ENCODE data around the gene SCN4B. TPM values are rescaled to one million over a fixed set of nuclear protein-coding genes. Genes with fewer than 3 reads are reported as not detected.

Gene SCN4B
- total and polyA plus RNA-seq, 10 of the 15 experiments (the other 5 are each of a cell fraction or from before 2014, with no cell fraction given), result 0.01 to 0.49 (median 0.04) TPM; not detected in 5

DNA sequence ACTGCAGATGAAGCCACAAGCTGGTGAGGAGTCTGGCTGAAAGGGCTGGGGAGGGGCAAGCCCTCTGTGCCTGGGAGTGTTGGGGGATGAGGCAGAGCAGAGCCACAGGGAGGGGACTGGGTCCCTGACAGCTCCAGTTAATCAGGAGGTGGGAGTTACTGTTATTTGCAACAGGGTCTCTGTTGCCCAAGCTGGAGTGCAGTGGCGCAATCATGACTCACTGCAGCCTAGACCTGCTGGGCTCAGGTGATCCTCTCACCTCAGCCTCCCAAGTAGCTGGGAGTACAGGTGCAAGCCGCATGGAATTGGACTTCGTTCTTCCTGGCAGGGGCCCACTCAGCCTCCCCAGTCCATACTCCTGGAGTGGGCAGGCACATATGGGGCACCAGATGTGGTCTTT is 16.1 kb upstream of the SCN4B start:
- FAIRE-seq, result no peak
- BruUV-seq (replicated peaks), result no TSS peak
- WGBS (ENCODE audit: insufficient coverage, insufficient replicate concordance, low lambda C conversion rate, missing lambda C conversion rate), result 19% methylated on average over 3 of the region's 3 CpGs
- H3K79me2 ChIP-seq (ENCODE audit: control insufficient read depth, insufficient read depth, low read length), result no peaks in the 10 kb centered on the region
- H3K4me1 ChIP-seq (ENCODE audit: control insufficient read depth, insufficient read depth, low read length), result no peaks in the 10 kb centered on the region
- no peaks in the 10 kb centered on the region for H4K20me1 ChIP-seq (ENCODE audit: control insufficient read depth, insufficient read depth)
- no peak for DNase-seq (ENCODE audit: low read depth, low spot score)
- H3K4me2 ChIP-seq (ENCODE audit: control insufficient read depth, insufficient read depth), result no peak overlapping the region
- RAD21 ChIA-PET (ENCODE audit: unreplicated experiment), result interaction anchor here (3.8 kb wide), 1 partner anchor 23 kb away, joined by 52 read pairs; no protein-coding TSS in a partner anchor
- no peak overlapping the region for H3K27ac ChIP-seq (ENCODE audit: control insufficient read depth, insufficient read depth)
- ATAC-seq, result no peak
- no peak overlapping the region for H3K9ac ChIP-seq (ENCODE audit: control insufficient read depth, insufficient read depth, low read length)
- CTCF ChIA-PET, result interaction anchor here (1.0 to 4.2 kb wide), 3 partner anchors 24 to 127 kb away, joined by 3 to 85 read pairs (median 4); no protein-coding TSS in a partner anchor
- POLR2A ChIA-PET, result no interaction called here
- no peak overlapping the region for H3K4me3 ChIP-seq
- no peaks in the 10 kb centered on the region for H3K9me3 ChIP-seq (replicated peaks; ENCODE audit: control insufficient read depth, insufficient read depth, low read length)
- TF ChIP-seq TCF12 (IDR thresholded peaks at IDR 0.05; ENCODE audit: low read depth, low read length), result no peak
- no peak for TF ChIP-seq POLR2AphosphoS5 (IDR thresholded peaks at IDR 0.05; ENCODE audit: low read length)
- no peak for TF ChIP-seq HDAC6 (IDR thresholded peaks at IDR 0.05; ENCODE audit: unreplicated experiment)
- TF ChIP-seq HSF1 (IDR thresholded peaks at IDR 0.05; ENCODE audit: low read depth, low read length), result no peak
- no peak for TF ChIP-seq DPF2 (IDR thresholded peaks at IDR 0.05)
- no peak for TF ChIP-seq BHLHE40 (IDR thresholded peaks at IDR 0.05; ENCODE audit: borderline replicate concordance in 1 of 2, low read depth in 2 of 2, low read length in 1 of 2)
- intact Hi-C loops (cut with micrococcal nuclease; ENCODE audit: unreplicated experiment), result no loop called here
- H2AFZ ChIP-seq (ENCODE audit: control insufficient read depth, low read depth, low read length), result no peak overlapping the region
- no peaks in the 10 kb centered on the region for H3K36me3 ChIP-seq (ENCODE audit: control insufficient read depth in 2 of 2, insufficient read depth in 2 of 2, low read length in 1 of 2)
- H3K27me3 ChIP-seq (replicated peaks in 1 of 2; ENCODE audit: control insufficient read depth in 2 of 2, insufficient read depth in 2 of 2, low read length in 1 of 2), result peaks cover 1 to 3% of the 10 kb centered on the region in 2 experiments; a peak in 3 of 4 replicates
- SMC1A ChIA-PET (ENCODE audit: uncharacterized antibody, unreplicated experiment), result interaction anchor here (1.6 kb wide), 2 partner anchors 218 to 361 kb away, joined by 3 read pairs; no protein-coding TSS in a partner anchor
- in situ Hi-C loops (cut with MboI), result no loop called here

DNA sequence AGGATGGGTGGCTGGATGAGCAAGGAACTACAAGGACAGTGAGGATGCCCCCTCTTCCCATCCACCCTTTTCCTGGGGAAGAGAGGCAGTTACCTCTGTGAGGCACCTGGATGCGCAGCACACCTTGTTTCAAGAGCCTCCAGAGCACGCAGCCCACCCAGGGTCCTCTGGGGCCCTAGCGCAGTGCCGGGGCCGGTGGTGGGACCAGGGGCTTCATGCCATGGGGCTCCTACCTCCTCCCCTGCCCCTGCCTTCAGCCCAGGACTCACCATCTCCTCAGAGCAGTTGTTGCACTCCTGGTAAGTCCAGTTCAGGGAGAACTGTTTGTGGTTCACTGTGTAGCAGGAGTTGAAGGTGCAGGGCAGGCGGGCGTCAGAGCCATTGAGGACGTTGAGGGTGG is 15.7 kb upstream of the SCN4B start:
- H3K4me2 ChIP-seq (ENCODE audit: control insufficient read depth, insufficient read depth), result no peak overlapping the region
- no peaks in the 10 kb centered on the region for H4K20me1 ChIP-seq (ENCODE audit: control insufficient read depth, insufficient read depth)
- BruUV-seq (replicated peaks), result no TSS peak
- RAD21 ChIA-PET (ENCODE audit: unreplicated experiment), result no interaction called here
- no peak overlapping the region for H3K4me3 ChIP-seq
- WGBS (ENCODE audit: insufficient coverage, insufficient replicate concordance, low lambda C conversion rate, missing lambda C conversion rate), result 28% methylated on average over 8 of the region's 8 CpGs
- SMC1A ChIA-PET (ENCODE audit: uncharacterized antibody, unreplicated experiment), result no interaction called here
- FAIRE-seq (no peak), DNase-seq (ENCODE audit: low read depth, low spot score) (no peak), ATAC-seq (no peak)
- no peaks in the 10 kb centered on the region for H3K36me3 ChIP-seq (ENCODE audit: control insufficient read depth in 2 of 2, insufficient read depth in 2 of 2, low read length in 1 of 2)
- no peaks in the 10 kb centered on the region for H3K4me1 ChIP-seq (ENCODE audit: control insufficient read depth, insufficient read depth, low read length)
- no peak overlapping the region for H3K9ac ChIP-seq (ENCODE audit: control insufficient read depth, insufficient read depth, low read length)
- no peak overlapping the region for H2AFZ ChIP-seq (ENCODE audit: control insufficient read depth, low read depth, low read length)
- CTCF ChIA-PET, result interaction anchor here (1.0 to 4.2 kb wide), 2 partner anchors 23 to 127 kb away, joined by 3 to 85 read pairs; no protein-coding TSS in a partner anchor
- in situ Hi-C loops (cut with MboI), result no loop called here
- peaks cover 1 to 3% of the 10 kb centered on the region in 2 experiments; a peak in 3 of 4 replicates for H3K27me3 ChIP-seq (replicated peaks in 1 of 2; ENCODE audit: control insufficient read depth in 2 of 2, insufficient read depth in 2 of 2, low read length in 1 of 2)
- intact Hi-C loops (cut with micrococcal nuclease; ENCODE audit: unreplicated experiment), result no loop called here
- POLR2A ChIA-PET, result no interaction called here
- H3K79me2 ChIP-seq (ENCODE audit: control insufficient read depth, insufficient read depth, low read length), result no peaks in the 10 kb centered on the region
- no peak overlapping the region for H3K27ac ChIP-seq (ENCODE audit: control insufficient read depth, insufficient read depth)
- H3K9me3 ChIP-seq (replicated peaks; ENCODE audit: control insufficient read depth, insufficient read depth, low read length), result no peaks in the 10 kb centered on the region
- no peak for TF ChIP-seq MLLT1 (IDR thresholded peaks at IDR 0.05)
- no peak for TF ChIP-seq NR2C2 (IDR thresholded peaks at IDR 0.05; ENCODE audit: borderline replicate concordance, control insufficient read depth, insufficient read length, low read depth)
- TF ChIP-seq SIX5 (IDR thresholded peaks at IDR 0.05; ENCODE audit: low read depth, low read length, severe bottlenecking), result no peak
- TF ChIP-seq BCL11A (IDR thresholded peaks at IDR 0.05; ENCODE audit: low read depth, low read length), result no peak
- TF ChIP-seq SREBF1 (IDR thresholded peaks at IDR 0.05; ENCODE audit: low read length), result no peak
- TF ChIP-seq RELA (IDR thresholded peaks at IDR 0.05; ENCODE audit: borderline replicate concordance, partially characterized antibody), result no peak
- TF ChIP-seq POU2F2 (IDR thresholded peaks at IDR 0.05; ENCODE audit: borderline replicate concordance, low read depth, low read length), result no peak
- no peak for TF ChIP-seq SIN3A (IDR thresholded peaks at IDR 0.05; ENCODE audit: low read depth, low read length)
- no peak for TF ChIP-seq BHLHE40 (IDR thresholded peaks at IDR 0.05; ENCODE audit: borderline replicate concordance in 1 of 2, low read depth in 2 of 2, low read length in 1 of 2)
- TF ChIP-seq SUPT20H (IDR thresholded peaks at IDR 0.05; ENCODE audit: borderline replicate concordance, control insufficient read depth, low read depth, low read length), result no peak

Data from GM12878 (cell line).